NCI-H1694 (cell line): Measurements from ENCODE around the gene OR13J1.
"Not testable (repeated sequence)": the region's sequence is repeated elsewhere in the genome, so short reads cannot be mapped to it uniquely, and the experiment has no call there.

Experiments
- DNase-seq: peaks from one replicate; lab custom pipeline; 2025; lab: John Stamatoyannopoulos, UW

The OR13J1 gene

DNA sequence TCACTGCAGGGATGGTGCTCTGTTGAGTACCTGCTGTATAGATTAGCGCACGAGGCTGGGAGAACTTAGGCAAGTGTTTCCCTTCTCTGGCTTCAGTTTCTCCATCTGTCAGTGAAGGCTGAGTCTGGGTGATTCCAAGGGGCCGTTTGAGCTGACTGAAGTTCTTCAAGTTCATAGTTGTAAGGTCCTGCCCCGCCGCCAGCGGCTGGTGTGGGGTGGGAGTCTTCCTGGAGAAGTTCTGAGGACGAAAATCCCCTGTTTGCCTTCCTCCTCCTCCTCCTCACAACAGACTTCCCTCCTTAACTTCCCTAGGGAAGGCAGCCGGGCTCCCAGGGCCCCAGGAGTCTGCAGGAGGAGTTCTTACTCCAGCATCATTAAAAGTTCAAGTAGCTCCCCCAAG, 34.1 kb upstream of the OR13J1 start:
- DNase-seq = no peak

DNA sequence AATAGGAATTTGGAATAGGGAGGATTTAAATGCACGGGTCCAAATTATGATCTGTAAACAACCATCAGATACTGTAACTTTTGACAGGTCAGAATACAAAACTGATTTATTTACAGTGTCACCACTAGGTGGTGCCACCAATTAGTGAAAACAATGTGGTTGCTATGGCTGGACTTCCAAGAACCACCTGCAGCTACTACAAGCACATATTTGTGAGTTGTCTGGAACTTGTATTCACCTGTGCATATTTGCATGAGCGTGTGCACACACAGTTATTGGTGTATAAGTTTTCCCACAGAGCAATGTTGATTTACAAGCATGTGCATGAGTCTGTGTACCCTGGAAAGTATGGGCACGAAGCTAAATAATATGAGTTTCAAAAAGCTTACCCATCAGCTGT, 32.8 kb upstream of the OR13J1 start:
- DNase-seq = peak; percentile 63

- DNase-seq = no peak
Observed at GRCh38 chr9:35899021-35899420, 28.8 kb upstream of the OR13J1 start.

GRCh38 chr9:35898337-35898736, 28.1 kb upstream of the OR13J1 start:
- no peak for DNase-seq

- DNase-seq = not testable (repeated sequence)
Observed at GRCh38 chr9:35897376-35898099, 27.3 kb upstream of the OR13J1 start.

DNA sequence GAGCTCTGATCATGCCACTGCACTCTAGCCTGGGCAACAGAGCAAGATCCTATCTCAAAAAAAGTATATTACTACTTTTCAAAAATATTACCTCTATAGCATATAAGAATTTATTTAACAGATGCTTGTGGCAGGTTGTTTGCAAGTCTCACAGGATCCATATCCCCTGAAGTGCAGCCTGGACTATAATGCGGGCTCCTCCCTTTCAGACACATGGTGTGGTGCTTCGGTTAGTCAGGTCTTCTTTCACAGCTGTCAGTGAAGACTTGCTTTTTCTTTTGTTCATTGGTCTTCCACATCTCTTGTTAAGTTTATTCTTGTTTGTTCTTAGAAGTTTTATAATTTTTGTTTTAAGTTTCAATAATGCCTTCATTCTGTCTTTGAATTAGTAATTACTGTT, 26.4 kb upstream of the OR13J1 start:
- DNase-seq = no peak

DNA sequence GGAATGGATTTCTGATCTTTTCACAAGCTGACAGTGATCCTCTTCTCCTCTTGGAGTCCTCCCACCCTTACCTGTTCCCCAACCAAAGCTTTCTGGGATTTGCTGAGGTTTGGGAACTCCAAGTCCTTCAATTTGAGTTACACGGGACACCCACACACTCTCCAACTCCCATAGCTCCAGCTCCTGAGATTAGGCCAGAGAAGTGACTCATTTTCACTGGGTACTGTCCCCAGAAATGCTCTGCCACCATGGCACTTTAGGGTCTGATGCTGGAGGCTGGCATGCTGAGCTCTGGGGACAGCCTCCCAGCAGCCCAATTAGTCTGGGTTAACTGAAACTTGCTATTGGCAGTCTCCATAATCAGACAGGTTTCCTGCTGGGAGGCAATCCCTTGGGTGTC, 21.9 kb upstream of the OR13J1 start:
- DNase-seq = no peak

DNA sequence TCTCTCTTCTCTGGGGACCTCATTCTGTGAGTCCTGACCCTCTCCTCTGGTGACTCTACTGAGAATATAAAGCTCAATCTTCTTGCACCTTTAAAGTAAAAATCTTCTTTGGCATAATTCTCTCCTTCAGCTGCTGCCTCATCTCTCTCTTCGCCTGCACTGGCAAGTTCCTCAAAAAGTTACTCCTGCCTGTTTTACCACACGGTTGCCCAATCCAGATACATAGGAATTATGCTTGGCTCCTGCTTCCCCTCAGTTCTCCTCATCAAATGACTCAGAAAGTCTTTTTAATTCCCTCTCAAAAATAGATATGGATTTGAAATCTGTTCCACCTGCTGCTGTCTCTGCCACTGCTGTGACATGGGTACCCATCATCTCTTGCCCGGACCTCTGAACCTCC, 21.4 kb upstream of the OR13J1 start:
- no peak for DNase-seq

DNA sequence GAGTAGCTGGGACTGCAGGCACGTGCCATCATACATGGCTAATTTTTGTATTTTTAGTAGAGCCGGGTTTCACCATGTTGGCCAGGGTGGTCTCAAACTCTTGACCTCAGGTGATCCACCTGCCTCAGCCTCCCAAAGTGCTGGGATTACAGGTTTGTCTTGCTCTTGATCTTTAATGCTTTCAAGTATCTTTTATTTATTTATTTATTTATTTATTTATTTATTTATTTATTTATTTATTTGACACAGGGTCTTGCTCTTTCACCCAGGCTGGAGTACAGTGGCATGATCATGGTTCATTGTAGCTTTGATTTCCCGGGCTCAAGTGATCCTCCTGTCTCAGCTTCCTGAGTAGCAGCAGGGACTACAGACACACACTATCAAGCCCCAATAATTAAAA, 14.7 kb upstream of the OR13J1 start:
- DNase-seq = not testable (repeated sequence)

GRCh38 chr9:35882996-35883395, 12.8 kb upstream of the OR13J1 start:
- no peak for DNase-seq

DNA sequence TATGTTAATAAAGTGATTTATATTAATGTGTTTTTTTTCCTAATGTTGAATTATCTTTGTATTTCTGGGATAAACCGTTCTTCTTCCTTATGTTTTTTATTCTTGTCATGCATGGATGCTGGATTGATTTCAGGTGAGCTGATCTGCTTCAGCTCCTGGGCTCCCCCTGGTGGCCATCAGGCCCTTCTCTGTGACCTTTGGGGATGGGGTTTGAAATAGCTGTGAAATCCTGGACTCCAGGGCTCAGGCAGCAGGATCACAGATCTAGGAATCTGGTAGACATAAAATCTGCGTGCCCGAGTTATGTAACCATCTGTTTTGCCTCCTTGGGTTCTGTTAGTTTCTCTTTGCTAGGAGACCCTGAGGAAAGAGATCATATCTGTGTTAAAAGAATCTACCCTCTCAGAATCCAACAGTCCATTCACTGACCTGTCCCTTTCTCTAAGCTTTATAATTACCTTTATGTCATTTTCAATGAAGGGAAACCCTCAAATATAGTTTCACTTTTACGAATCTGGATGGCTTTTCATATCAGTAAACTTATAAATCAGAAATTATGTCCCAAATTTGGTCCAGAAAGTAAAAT, 12.2 kb upstream of the OR13J1 start:
- peak; percentile 82 for DNase-seq

GRCh38 chr9:35872505-35872904, 2.3 kb upstream of the OR13J1 start:
- no peak for DNase-seq

- no peak for DNase-seq
Observed at GRCh38 chr9:35871545-35871944, 1.3 kb upstream of the OR13J1 start.

- no peak for DNase-seq
Observed at GRCh38 chr9:35869621-35870216, 482 bp downstream of the OR13J1 start.

DNA sequence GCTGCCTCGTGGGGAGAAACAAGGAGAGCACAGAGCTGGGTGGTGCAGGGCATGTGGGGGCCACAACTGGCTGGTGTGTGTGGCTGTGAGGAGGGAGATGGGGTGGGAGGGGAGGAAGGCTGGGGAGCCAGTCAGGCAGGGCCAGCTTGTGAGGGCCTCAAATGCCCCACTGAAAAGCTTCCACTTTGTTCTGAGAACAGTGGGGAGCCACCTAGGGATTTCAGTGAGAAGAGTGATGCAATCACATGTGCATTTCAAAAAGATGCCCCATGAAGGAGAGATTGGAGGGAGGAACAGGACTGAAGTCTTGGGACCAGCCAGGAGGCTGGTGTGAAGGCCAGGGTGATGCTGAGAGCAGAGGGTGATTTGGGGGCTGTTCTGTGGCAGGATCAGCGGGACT, 1.3 kb downstream of the OR13J1 start:
- no peak for DNase-seq

- no peak for DNase-seq
Observed at GRCh38 chr9:35867538-35867937, 2.7 kb downstream of the OR13J1 start.

GRCh38 chr9:35864695-35865255, 5.4 kb downstream of the OR13J1 start:
- no peak for DNase-seq

DNA sequence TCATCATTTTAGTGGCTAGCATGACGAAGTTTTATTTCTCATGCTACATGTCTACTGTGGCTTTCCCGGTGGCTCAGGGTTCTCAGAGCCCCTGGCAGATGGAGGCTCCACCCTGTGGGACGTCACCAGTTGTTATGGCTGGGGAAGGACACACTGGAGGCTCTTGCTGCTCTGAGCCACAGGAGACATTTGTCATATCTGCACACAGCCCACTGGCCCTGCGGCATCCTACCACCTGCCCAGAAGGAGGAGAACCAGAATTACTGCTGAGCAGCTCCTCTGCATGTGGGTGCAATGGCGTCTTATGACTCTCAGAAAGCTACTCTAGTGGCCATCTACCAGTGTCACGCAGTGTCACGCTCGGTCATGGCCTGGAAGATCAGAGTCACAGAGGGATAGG, 6.6 kb downstream of the OR13J1 start:
- no peak for DNase-seq

GRCh38 chr9:35862328-35862727, 7.9 kb downstream of the OR13J1 start:
- no peak for DNase-seq

DNA sequence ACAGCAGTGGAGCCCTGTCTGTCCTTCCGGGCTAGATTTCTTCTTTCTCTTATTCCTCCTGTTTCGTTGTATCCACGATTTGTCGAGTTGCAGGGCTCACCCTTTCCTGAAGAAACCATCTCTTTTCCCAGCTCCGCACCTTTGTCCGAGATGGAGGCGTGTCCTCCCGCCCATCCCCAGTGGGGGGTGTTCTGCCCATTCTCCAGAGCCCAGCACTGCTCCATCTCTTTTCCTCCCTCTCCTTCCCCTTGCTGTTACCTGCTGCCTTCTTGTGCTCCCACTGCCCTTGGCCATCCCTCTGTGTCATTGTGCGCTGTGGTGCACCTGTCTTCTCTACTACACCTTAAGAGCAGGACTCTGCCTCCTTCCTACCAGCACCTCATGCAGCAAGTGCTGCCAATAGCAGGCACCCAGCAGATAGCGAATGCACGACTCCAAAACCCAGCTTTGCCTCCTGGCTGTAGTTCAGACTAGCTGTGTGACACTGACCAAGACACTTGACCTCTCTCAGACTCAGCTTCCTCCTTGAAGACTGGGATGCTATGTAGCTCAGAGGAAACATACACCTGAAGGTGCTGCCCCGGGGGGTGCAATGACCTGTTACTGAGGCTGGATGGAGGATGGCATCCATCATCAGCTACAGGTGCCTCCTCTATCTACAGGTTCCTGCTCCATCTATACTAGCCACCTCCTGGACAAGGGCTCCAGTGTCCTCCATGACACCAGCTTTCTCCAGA, 8.9 kb downstream of the OR13J1 start:
- no peak for DNase-seq

DNA sequence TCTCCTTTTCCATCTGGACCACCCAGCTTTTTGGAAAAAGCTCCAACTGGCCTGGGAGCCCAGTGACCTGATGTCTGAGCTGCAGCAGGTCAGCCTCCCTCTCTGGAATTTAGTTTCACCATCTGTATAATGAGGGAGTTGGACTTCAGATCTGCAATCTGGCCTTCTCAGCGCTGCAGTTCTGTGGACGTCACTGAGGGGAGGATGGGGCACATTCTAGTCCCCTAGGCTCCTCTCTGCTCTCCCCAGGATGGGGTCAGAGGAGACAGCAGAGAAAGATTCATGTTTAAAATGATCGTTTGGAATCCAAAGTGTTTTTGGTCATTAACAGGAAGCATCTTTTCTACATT, 10.2 kb downstream of the OR13J1 start:
- DNase-seq = no peak

DNA sequence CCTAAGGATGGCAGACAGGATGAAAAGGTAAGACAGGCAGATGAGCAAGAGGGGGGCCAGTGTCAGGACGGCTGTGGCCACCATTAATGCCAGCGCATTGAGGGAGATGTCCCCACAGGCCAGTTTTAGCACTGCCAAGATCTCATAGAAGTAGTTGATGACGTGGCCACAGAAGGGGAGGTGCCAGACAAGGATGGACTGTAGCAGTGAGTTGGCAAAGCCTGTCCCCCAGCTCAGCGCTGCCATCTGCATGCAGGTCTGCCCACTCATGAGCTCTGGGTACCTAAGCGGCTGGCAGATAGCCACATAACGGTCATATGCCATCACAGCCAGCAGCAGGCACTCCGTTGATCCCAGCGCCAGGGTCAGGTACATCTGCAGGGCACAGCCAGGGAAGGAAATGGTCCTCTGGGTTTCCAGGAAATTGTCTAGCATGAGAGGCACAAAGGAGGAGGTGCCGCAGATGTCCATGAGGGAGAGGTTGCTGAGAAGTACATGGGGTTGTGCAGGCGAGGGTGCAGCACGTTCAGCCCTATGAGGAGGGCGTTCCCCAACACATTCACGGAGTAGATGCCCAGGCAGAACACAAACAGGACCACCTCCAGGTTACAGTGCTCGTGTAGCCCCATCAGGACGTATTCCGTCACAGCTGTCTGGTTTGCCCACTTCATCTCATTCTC, 10.8 kb downstream of the OR13J1 start:
- DNase-seq = no peak
